Measurements from ENCODE around the gene TTLL12.

The TTLL12 gene

GRCh38 chr22:43116932-43117331 lies 70.0 kb downstream of the TTLL12 start:
- intact Hi-C loops (cut with DNase I): no loop called here

More at GRCh38 chr22:43116932-43117331, 70.0 kb downstream of the TTLL12 start:
- DNase-seq: no peak

Measured in head of caudate nucleus (tissue), 42 donors.